ENCODE measurements around the gene CASQ1.
A peak's percentile ranks its signal among the peaks of the same experiment; 100 is the strongest.

CASQ1 gene

GRCh38 chr1:160167580-160167979 lies 22.8 kb upstream of the CASQ1 start:
- Histone ChIP-seq H3K4me1 (ENCODE audit: control extremely low read depth in 1 of 4, control insufficient read depth in 4 of 4, insufficient read depth in 4 of 4, low read length in 3 of 4) (peaks cover 4 to 56% (median 26%) of the 10 kb centered on the region in 4 experiments), H3K27ac (ENCODE audit: insufficient read depth in 1 of 2, low read depth in 1 of 2, low read length in 2 of 2, poor library complexity in 1 of 2, severe bottlenecking in 2 of 2) (no peak overlapping the region), H3K36me3 (ENCODE audit: control insufficient read depth in 4 of 4, insufficient read depth in 4 of 4, low read length in 3 of 4) (no peaks in the 10 kb centered on the region), H3K27me3 (replicated peaks in 2 of 5; ENCODE audit: control insufficient read depth in 4 of 5, insufficient read depth in 5 of 5, low read length in 4 of 5) (no peaks in the 10 kb centered on the region), H3K9me3 (ENCODE audit: control extremely low read depth in 1 of 5, control insufficient read depth in 4 of 5, insufficient read depth in 2 of 5, low read depth in 1 of 5, low read length in 4 of 5) (no peaks in the 10 kb centered on the region), H3K4me3 (ENCODE audit: control insufficient read depth in 1 of 7, extremely low read depth in 1 of 7, insufficient read depth in 4 of 7, low read depth in 2 of 7, low read length in 6 of 7) (no peak overlapping the region)
- POLR2A ChIA-PET, result interaction anchor here (1.1 kb wide), 1 partner anchor 8 kb away, joined by 3 read pairs; no protein-coding TSS in a partner anchor
- 98% methylated on average over 6 of the region's 6 CpGs for WGBS (ENCODE audit: insufficient coverage)
- CTCF ChIA-PET, result interaction anchor here (0.7 to 0.8 kb wide), 2 partner anchors 15 to 62 kb away, joined by 3 read pairs; no protein-coding TSS in a partner anchor
- peak in 2 of 3 donors; percentile 15 to 39 for DNase-seq

GRCh38 chr1:160168016-160168415 lies 22.4 kb upstream of the CASQ1 start:
- H3K4me3 ChIP-seq (ENCODE audit: control insufficient read depth in 1 of 7, extremely low read depth in 1 of 7, insufficient read depth in 4 of 7, low read depth in 2 of 7, low read length in 6 of 7), result no peak overlapping the region
- POLR2A ChIA-PET, result interaction anchor here (1.1 kb wide), 1 partner anchor 8 kb away, joined by 3 read pairs; no protein-coding TSS in a partner anchor
- WGBS (ENCODE audit: insufficient coverage), result 70% methylated on average over 2 of the region's 5 CpGs
- no peaks in the 10 kb centered on the region for H3K27me3 ChIP-seq (replicated peaks in 2 of 5; ENCODE audit: control insufficient read depth in 4 of 5, insufficient read depth in 5 of 5, low read length in 4 of 5)
- DNase-seq, result no peak
- no peaks in the 10 kb centered on the region for H3K9me3 ChIP-seq (ENCODE audit: control extremely low read depth in 1 of 5, control insufficient read depth in 4 of 5, insufficient read depth in 2 of 5, low read depth in 1 of 5, low read length in 4 of 5)
- no peak overlapping the region for H3K27ac ChIP-seq (ENCODE audit: insufficient read depth in 1 of 2, low read depth in 1 of 2, low read length in 2 of 2, poor library complexity in 1 of 2, severe bottlenecking in 2 of 2)
- no peaks in the 10 kb centered on the region for H3K36me3 ChIP-seq (ENCODE audit: control insufficient read depth in 4 of 4, insufficient read depth in 4 of 4, low read length in 3 of 4)
- H3K4me1 ChIP-seq (ENCODE audit: control extremely low read depth in 1 of 4, control insufficient read depth in 4 of 4, insufficient read depth in 4 of 4, low read length in 3 of 4), result peaks cover 4 to 54% (median 26%) of the 10 kb centered on the region in 4 experiments
- CTCF ChIA-PET, result interaction anchor here (0.8 to 2.0 kb wide), 2 partner anchors 28 to 62 kb away, joined by 3 to 4 read pairs; no protein-coding TSS in a partner anchor

- peak overlapping the region in 1 of 7 experiments; percentile 48 for H3K4me3 ChIP-seq (ENCODE audit: control insufficient read depth in 1 of 7, extremely low read depth in 1 of 7, insufficient read depth in 4 of 7, low read depth in 2 of 7, low read length in 6 of 7)
- no peak overlapping the region for H3K27ac ChIP-seq (ENCODE audit: insufficient read depth in 1 of 2, low read depth in 1 of 2, low read length in 2 of 2, poor library complexity in 1 of 2, severe bottlenecking in 2 of 2)
- H3K9me3 ChIP-seq (ENCODE audit: control extremely low read depth in 1 of 5, control insufficient read depth in 4 of 5, insufficient read depth in 2 of 5, low read depth in 1 of 5, low read length in 4 of 5), result no peaks in the 10 kb centered on the region
- H3K36me3 ChIP-seq (ENCODE audit: control insufficient read depth in 4 of 4, insufficient read depth in 4 of 4, low read length in 3 of 4), result no peaks in the 10 kb centered on the region
- H3K4me1 ChIP-seq (ENCODE audit: control extremely low read depth in 1 of 4, control insufficient read depth in 4 of 4, insufficient read depth in 4 of 4, low read length in 3 of 4), result peaks cover 4 to 50% (median 26%) of the 10 kb centered on the region in 4 experiments
- DNase-seq, result no peak
- 97% methylated on average over 11 of the region's 13 CpGs for WGBS (ENCODE audit: insufficient coverage)
- CTCF ChIA-PET, result interaction anchor here (0.8 to 2.0 kb wide), 6 partner anchors 18 to 83 kb away, joined by 3 to 6 read pairs (median 4); no protein-coding TSS in a partner anchor
- POLR2A ChIA-PET, result interaction anchor here (0.7 kb wide), 2 partner anchors 34 to 114 kb away, joined by 4 read pairs; no protein-coding TSS in a partner anchor
- H3K27me3 ChIP-seq (replicated peaks in 2 of 5; ENCODE audit: control insufficient read depth in 4 of 5, insufficient read depth in 5 of 5, low read length in 4 of 5), result no peaks in the 10 kb centered on the region
These were observed 21.6 kb upstream of the CASQ1 start for GRCh38 chr1:160168609-160169369.

GRCh38 chr1:160169553-160170399 lies 20.6 kb upstream of the CASQ1 start:
- WGBS (ENCODE audit: insufficient coverage), result 46% methylated on average over 12 of the region's 15 CpGs
- no peaks in the 10 kb centered on the region for H3K27me3 ChIP-seq (replicated peaks in 2 of 5; ENCODE audit: control insufficient read depth in 4 of 5, insufficient read depth in 5 of 5, low read length in 4 of 5)
- no peaks in the 10 kb centered on the region for H3K9me3 ChIP-seq (ENCODE audit: control extremely low read depth in 1 of 5, control insufficient read depth in 4 of 5, insufficient read depth in 2 of 5, low read depth in 1 of 5, low read length in 4 of 5)
- ChIA-PET POLR2A (interaction anchor here (0.7 to 1.0 kb wide), 2 partner anchors 9 to 33 kb away, joined by 3 to 4 read pairs; no protein-coding TSS in a partner anchor), CTCF (interaction anchor here (1.0 to 2.0 kb wide), 8 partner anchors 14 to 83 kb away, joined by 3 to 6 read pairs (median 4); no protein-coding TSS in a partner anchor)
- no peak overlapping the region for H3K27ac ChIP-seq (ENCODE audit: insufficient read depth in 1 of 2, low read depth in 1 of 2, low read length in 2 of 2, poor library complexity in 1 of 2, severe bottlenecking in 2 of 2)
- no peaks in the 10 kb centered on the region for H3K36me3 ChIP-seq (ENCODE audit: control insufficient read depth in 4 of 4, insufficient read depth in 4 of 4, low read length in 3 of 4)
- H3K4me3 ChIP-seq (ENCODE audit: control insufficient read depth in 1 of 7, extremely low read depth in 1 of 7, insufficient read depth in 4 of 7, low read depth in 2 of 7, low read length in 6 of 7), result peak overlapping the region in 2 of 7 experiments; percentile 28 to 48
- peaks cover 4 to 50% (median 26%) of the 10 kb centered on the region in 4 experiments for H3K4me1 ChIP-seq (ENCODE audit: control extremely low read depth in 1 of 4, control insufficient read depth in 4 of 4, insufficient read depth in 4 of 4, low read length in 3 of 4)
- peak; percentile 19 to 85 (median 82) for DNase-seq

GRCh38 chr1:160171354-160171753 lies 19.0 kb upstream of the CASQ1 start:
- CTCF ChIA-PET, result interaction anchor here (1.3 to 2.0 kb wide), 3 partner anchors 12 to 30 kb away, joined by 4 to 6 read pairs (median 4); no protein-coding TSS in a partner anchor
- H3K4me1 ChIP-seq (ENCODE audit: control extremely low read depth in 1 of 4, control insufficient read depth in 4 of 4, insufficient read depth in 4 of 4, low read length in 3 of 4), result peaks cover 2 to 41% (median 20%) of the 10 kb centered on the region in 4 experiments

GRCh38 chr1:160171980-160172379 lies 18.4 kb upstream of the CASQ1 start:
- no peaks in the 10 kb centered on the region for H3K9me3 ChIP-seq (ENCODE audit: control extremely low read depth in 1 of 5, control insufficient read depth in 4 of 5, insufficient read depth in 2 of 5, low read depth in 1 of 5, low read length in 4 of 5)
- no peaks in the 10 kb centered on the region for H3K27me3 ChIP-seq (replicated peaks in 2 of 5; ENCODE audit: control insufficient read depth in 4 of 5, insufficient read depth in 5 of 5, low read length in 4 of 5)
- ChIA-PET CTCF (interaction anchor here (1.3 to 1.6 kb wide), 4 partner anchors 11 to 86 kb away, joined by 3 to 5 read pairs (median 4); partner anchors contain the start of gene CASQ1), POLR2A (no interaction called here)
- no peaks in the 10 kb centered on the region for H3K36me3 ChIP-seq (ENCODE audit: control insufficient read depth in 4 of 4, insufficient read depth in 4 of 4, low read length in 3 of 4)
- H3K27ac ChIP-seq (ENCODE audit: insufficient read depth in 1 of 2, low read depth in 1 of 2, low read length in 2 of 2, poor library complexity in 1 of 2, severe bottlenecking in 2 of 2), result no peak overlapping the region
- DNase-seq, result no peak
- no peak overlapping the region for H3K4me3 ChIP-seq (ENCODE audit: control insufficient read depth in 1 of 7, extremely low read depth in 1 of 7, insufficient read depth in 4 of 7, low read depth in 2 of 7, low read length in 6 of 7)
- H3K4me1 ChIP-seq (ENCODE audit: control extremely low read depth in 1 of 4, control insufficient read depth in 4 of 4, insufficient read depth in 4 of 4, low read length in 3 of 4), result peaks cover 0 to 34% (median 15%) of the 10 kb centered on the region in 4 experiments
- 93% methylated on average over 9 of the region's 9 CpGs for WGBS (ENCODE audit: insufficient coverage)

More at GRCh38 chr1:160171354-160171753, 19.0 kb upstream of the CASQ1 start:
- 100% methylated on average over 4 of the region's 4 CpGs for WGBS (ENCODE audit: insufficient coverage)
- Histone ChIP-seq H3K27ac (ENCODE audit: insufficient read depth in 1 of 2, low read depth in 1 of 2, low read length in 2 of 2, poor library complexity in 1 of 2, severe bottlenecking in 2 of 2) (no peak overlapping the region), H3K4me3 (ENCODE audit: control insufficient read depth in 1 of 7, extremely low read depth in 1 of 7, insufficient read depth in 4 of 7, low read depth in 2 of 7, low read length in 6 of 7) (no peak overlapping the region), H3K27me3 (replicated peaks in 2 of 5; ENCODE audit: control insufficient read depth in 4 of 5, insufficient read depth in 5 of 5, low read length in 4 of 5) (no peaks in the 10 kb centered on the region), H3K36me3 (ENCODE audit: control insufficient read depth in 4 of 4, insufficient read depth in 4 of 4, low read length in 3 of 4) (no peaks in the 10 kb centered on the region), H3K9me3 (ENCODE audit: control extremely low read depth in 1 of 5, control insufficient read depth in 4 of 5, insufficient read depth in 2 of 5, low read depth in 1 of 5, low read length in 4 of 5) (no peaks in the 10 kb centered on the region)
- POLR2A ChIA-PET, result no interaction called here
- no peak for DNase-seq
